GM21825 (cell line): ENCODE results near the gene GOLGB1.
"Not testable (repeated sequence)": the region's sequence is repeated elsewhere in the genome, so short reads cannot be mapped to it uniquely, and the experiment has no call there.

Experiments used
- ATAC-seq: cut with Tn5 transposase; IDR thresholded peaks from one replicate; pipeline ENCODE4 v1.9.1; 2021; ENCODE audit warnings: mild to moderate bottlenecking, moderate library complexity; ENCODE audit not compliant: unreplicated experiment

GOLGB1 gene

DNA sequence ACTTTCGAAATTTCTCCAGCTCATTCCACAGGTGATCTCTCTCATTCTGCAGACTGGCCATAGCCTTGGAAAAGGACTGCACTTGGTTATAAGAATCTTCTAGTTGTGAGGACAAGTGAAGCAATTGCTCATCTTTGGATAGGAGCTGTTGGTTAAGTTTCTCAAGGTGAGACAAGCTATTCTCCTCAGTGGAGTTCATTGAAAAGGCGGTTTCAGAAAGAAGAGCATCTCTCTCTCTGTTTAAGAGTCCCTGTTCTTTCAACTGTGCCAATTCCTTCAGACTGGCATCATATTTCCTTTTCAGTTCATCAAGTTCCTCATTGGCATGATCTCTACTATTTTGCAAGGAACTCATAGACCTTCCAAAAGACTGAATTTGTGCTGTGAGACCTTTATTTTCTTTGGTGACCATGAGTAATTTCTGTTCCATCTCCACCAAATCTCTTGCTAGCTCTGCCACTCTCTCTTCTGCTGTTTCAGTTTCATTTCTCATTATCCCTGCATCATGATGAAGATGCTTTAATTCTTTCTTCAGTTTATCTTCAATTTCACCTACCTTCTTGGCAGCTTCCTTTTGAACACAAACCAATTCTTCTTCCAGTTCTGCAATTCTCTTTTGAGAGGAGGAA, 58.6 kb downstream of the GOLGB1 start:
- peak; percentile 76 for ATAC-seq

DNA sequence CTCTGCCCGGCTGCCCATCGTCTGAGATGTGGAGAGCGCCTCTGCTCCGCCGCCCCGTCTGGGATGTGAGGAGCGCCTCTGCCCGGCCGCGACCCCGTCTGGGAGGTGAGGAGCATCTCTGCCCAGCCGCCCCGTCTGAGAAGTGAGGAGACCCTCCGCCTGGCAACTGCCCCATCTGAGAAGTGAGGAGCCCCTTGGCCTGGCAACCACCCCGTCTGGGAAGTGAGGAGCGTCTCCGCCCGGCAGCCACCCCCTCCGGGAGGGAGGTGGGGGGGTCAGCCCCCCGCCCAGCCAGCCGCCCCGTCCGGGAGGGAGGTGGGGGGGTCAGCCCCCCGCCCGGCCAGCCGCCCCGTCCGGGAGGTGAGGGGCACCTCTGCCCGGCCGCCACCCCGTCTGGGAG, 60.8 kb downstream of the GOLGB1 start:
- ATAC-seq, result not testable (repeated sequence)

DNA sequence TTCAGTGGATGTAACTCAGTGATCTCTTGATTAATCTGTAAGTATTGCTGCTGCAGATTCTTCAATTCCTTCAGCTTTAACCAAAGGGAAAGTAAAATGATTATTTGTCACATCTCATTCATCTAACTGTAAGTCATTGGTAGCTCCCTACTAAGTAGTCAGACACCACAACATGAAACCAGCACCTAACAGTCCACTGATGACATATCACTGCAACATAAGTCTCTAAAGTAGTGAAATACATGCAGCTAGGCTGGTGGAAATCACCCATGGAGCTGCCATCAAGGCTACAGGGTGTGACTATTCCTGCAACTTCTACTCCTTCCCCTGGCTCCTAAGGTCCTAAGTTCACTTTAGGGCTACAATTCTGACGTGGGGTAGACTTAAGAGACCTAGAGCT, 67.7 kb downstream of the GOLGB1 start:
- ATAC-seq, result no peak

DNA sequence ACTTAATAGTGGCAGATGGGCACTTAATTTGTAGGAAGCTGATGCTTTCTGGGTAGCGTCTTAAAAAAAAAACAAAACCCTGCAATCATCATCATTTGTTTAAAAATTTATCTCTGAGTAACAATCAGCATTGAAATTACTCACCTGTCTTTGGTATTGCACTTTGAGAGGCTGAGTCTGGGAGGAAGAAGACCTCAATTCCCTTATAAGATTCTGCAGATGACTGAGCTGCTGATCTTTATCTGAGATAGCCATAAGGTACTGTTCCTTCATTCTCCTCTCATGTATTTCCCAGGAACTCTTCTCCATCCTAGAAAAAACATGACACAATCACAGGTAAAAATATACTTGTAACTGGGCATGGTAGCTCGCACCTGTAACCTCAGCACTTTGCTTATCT, 72.4 kb downstream of the GOLGB1 start:
- no peak for ATAC-seq

DNA sequence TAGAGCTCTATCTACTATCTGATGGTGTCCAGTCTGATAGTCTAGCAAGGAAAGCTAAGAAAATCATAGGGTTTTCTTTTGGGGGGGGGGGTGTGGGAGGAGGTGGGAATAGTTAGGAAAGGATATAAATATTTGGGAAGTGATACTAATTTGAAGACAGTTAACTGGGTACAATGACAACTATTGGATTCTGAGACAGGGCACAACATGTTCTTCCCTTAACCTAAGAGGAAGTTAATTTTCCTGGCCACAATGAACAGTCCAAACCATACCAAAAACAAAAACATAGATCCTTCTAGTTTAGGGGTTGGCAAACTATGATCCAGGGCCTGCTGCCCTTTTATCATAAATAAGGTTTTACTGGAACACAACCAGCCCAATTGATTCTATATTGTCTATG, 78.9 kb downstream of the GOLGB1 start:
- ATAC-seq, result no peak

DNA sequence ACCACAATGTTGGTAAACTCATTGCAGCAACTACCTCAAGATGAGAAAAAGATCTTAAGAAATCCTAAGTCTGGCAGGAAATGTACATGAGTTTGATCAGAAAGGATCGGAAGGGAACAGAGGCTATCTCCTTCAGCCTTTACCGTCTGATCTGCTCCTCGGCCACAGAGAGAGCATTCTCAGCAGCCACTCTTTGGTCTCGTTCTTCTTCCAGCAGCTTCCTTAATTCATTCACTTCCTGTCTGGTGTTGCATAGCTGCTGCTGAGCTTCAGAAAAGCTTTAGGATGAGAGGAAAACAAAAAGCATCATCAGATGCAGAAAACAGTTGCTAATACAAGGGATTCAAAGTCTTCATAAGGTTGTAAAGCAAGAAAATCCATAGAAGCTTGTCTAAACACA, 82.2 kb downstream of the GOLGB1 start:
- ATAC-seq, result no peak

DNA sequence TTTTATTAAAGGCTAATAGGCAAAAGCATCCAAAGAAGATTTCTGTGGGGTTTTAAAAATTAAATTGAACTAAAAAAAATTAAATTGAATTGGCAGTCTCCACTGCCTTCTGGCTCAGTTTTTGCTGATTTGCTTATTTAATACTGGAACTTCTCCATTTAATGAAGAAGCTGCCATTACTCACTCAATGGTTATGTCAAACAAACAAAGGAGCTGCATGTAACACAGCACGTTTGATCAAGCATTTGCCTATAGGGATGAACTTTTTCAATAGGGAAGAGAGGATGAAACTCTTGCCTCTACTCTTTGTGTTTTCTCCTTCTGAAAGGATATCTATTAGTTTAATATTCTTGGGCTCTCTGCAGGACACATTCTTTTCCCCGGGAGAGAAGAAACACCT, 84.1 kb downstream of the GOLGB1 start:
- no peak for ATAC-seq

DNA sequence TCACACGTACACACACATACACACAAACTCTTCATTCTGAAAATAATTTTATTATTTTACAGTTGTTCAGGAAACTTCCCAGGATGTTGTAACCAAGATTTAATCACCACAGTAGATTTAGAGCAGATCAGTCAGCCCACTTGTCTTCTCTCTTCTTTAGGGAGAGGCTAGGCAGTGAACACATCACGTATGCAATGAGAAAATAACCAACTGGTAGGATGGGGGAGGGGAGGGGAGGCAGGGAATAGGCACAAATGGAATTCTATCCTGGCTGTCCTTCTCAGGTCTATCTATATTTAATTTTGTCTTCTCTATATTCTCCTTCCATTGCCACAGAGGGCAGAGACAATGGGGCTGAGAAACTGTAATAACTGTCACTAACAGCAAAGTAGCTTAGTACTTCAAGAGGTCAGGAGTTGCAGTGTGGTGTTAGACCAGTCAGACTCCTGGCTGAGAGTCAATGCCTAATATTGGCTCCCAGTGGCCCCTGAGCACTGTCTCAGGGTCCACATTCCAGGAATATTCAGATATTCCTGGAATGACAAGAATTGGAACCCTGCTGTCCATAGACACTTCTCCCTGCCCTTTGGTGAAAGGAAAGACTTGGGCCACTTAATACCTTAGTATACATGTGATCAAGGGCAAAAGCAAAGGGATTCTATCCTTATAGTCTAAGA, 86.2 kb downstream of the GOLGB1 start:
- ATAC-seq, result no peak

DNA sequence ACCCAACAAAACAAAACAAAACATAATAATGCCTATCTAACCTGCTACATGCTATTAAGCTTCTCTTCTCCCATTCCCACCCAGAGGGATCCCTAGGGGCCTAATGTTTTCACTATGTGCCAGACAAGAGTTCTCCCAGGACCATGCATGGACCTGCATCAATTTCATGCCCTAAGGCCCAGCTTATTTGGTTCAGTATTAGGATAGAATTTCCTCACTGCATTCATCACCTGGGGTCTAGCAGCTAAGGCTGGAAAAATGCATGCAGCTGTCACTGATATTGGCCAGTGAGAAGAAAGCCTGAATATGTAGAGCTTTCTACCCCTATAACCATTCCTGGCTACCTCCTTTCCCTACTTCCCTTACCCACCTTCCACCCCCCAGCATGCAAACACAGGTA, 86.8 kb downstream of the GOLGB1 start:
- no peak for ATAC-seq

DNA sequence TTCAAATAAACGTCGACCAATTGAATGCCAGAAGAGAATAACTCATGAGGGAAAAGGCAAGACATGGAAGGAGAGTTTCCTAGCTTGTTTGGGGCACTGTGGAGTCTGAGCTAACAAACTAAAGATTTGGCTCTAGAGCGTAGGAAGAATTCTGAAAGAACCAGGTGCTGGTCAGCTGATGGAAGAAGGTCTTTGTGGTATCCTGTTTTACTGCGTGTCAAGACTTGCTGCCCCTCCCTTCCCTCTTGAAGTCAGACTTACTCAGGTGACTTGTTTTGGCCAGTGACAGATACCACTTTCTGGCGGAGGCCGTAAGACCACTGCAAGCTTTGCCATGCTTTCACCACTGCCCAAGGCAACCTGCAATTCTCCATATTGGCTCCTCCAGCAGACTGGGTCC, 88.2 kb downstream of the GOLGB1 start:
- ATAC-seq, result no peak

DNA sequence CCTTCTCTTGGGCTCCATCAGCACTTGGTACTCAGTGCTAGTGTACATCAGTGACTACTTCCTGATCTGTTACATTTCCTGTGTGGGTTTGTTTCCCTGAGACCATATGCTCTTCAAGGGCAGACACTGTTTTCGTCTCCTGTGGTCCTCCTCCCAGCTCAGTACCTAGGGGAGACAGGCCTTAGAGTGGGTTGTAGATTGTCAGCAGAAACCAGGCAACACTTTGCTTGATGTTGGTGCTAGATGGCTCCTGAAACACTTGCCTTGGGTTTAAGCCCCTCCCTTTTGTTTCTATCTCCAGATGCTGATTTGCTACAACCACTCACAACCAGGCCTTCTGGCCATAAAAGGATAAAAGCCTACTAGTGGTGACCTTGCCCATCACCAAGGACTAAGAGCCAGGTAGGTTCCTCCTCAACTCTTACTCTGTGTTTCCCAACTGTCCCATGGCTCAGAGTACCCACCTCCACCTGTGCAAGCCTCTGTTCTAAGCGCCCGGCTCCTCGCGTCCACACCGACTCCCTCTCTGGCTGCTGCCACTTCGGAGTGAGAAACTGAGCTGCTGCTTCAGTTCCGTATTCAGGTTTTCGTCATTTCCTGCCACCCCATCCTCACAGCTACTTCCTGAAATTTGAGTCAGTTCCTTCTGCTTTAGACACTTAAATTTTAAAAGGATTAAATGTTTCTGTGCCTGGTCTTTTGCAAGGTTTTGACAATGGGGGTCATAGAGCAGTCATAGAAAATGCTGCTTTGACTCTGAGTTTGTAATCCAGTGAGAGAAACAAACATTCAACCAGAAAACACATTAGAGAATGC, 89.0 kb downstream of the GOLGB1 start, which contains the start of gene HCLS1:
Gene HCLS1, minus strand, starts transcription at position 548 of the 816 bp plus-strand sequence. CDS start 2,556 bp downstream, outside the sequence.
- ATAC-seq, result peak; percentile 76

DNA sequence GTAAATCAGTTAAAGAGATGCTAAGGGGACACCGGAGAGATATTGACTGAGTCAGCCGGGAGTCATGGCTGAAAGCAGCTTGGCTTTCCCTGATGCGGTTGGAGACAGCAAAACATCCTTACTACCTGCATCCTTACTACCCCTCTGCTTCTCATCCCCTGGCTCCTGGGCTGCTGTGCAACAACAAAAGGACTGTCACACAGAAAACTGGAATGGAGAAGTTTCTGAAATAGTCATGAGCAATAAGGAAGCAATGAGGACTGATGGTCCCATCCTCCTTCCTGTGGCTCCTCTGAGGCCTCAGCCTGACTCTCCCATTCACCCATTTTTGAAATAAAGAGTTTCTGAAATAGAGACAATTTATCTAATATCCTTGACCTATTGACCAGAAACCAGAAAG, 90.0 kb downstream of the GOLGB1 start:
- ATAC-seq, result no peak

DNA sequence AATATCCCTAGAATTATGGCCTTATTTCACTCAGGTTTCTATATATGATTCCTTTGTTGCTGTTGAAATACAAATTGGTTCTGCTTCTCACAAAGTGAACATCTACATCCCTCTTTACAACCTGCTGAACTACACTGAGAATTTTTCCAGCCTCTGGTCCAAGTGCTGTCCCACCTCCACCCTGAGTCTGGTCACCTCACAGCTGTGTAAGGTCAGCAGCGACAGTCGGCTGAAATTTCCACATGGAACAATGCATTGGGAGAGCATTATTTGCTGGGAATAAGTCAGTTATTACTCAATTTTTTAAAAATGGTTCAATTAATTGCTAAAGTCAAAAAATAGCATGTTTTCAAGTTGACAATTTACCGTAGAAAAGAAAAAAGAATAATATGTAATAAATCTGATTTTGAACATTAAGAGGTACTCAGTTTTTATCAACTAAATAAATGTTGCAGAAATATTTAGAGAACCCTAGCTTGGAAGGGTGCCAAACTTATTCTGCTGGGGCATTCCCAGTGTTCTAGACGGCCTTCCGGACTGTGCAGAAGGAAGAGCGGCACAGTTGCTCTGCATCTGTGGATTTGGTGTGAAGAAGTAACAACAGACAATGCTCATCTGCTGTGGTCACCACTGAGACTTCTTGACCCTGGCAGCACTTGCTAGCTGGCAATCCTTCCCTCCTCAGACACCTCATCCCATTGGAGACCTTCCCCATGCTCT, 90.7 kb downstream of the GOLGB1 start:
- no peak for ATAC-seq

DNA sequence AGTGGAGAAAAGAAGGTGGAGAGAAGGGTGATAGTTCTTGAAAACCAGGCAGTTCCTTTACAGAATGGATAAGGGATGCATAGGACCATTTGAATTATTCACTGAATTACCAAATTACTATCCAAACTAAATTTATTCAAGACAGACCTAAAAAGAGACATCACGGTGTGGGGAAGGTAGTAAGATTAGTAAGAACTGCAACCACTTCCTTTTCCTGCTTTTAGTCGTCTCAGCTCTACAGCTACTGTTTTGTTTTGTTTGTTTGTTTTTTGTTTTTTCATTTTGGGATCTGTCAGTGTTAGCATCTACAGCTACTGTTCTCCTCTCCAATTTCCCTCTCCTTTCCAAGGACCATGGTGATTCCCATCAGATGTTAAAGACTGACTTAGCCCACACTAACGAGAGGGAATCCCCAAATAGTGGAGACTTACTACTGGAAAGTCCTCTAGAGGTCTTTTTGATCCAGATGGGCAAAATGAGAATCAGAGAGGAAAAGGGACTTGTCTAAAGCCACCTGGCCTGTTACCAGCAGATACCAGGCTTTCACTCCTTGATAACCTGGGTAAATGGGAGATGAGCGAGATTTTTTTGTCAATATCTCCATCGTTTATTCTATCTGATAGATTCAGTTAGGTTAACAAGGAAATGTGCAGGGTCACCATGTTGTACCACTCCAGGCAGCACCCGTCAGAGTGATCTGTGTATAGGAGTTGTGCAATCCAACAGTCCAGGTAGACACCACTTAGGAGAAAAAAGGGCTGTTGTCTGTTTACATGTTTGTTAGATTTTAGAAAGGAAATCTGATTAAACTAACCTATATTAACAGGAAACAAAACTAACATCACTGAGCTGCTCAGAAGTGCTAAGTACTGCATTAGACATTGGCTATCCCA, 94.8 kb downstream of the GOLGB1 start:
- no peak for ATAC-seq

DNA sequence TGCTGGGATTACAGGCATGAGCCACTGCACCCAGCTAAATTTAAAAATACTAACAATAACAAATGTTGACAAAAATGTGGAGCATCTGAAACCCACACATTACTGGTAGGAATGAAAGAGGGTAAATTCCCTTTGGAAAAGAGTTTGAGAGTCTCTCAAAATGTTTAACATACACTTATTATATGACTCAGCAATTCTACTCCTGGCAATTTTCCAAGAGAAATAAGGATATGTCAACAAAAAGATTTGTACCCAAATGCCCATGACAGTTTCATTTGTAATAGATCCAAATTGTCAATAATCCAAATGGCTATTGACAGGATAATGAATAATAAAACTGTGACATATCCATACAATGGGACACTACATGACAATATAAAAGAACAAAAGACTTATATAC, 97.9 kb downstream of the GOLGB1 start:
- ATAC-seq, result no peak

DNA sequence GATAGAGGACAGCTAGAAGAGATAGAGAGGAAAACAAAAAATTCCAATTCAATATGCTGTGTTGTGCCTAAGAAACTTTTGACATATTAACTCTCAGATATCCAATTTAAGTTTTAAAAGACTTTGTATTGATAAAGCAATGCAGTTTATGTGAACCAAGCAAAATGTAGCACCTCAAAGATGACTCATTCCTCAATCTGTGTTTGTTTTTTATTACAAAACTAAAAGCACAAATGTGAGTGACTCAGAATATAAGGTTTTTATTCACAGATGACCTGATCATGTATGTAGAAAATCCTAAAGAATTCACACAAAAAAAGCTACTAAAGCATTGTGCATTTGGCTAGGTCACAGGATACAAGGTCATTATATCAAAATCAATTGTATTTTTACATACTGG, 99.9 kb downstream of the GOLGB1 start:
- no peak for ATAC-seq

DNA sequence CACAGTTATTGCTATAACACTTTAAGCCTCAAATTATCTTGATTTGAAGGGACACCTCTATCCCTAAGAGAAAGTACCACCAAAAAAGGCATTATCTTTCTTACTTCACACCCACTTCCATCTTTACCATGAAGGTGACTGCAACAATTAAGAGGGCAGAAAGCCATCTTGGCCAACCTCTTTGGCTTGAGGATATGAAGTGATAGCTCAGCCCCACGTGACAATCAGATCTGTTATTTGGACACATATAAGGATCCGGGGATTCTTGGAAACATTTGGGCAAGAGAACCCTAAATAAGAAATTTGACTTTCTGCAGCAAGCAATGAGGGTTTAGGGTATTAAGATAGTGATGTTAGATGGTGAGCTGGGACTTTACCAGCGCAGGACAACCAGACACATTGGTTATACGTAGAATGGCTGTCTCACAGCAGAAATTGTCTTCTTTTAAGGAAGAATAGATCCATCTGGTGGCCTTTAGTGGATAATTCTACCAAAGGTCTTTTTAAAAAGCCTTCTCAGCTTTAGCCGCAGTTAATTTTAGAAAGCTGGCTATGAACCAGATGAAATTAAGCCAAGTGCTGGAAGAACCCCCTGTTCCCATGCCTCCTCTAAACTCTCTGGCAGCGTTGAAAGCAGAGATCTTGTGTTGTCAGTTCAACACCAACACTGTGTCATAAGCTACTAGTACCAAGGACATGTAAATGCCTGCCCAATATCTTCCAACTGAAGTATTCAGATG, 101.2 kb downstream of the GOLGB1 start:
- no peak for ATAC-seq

DNA sequence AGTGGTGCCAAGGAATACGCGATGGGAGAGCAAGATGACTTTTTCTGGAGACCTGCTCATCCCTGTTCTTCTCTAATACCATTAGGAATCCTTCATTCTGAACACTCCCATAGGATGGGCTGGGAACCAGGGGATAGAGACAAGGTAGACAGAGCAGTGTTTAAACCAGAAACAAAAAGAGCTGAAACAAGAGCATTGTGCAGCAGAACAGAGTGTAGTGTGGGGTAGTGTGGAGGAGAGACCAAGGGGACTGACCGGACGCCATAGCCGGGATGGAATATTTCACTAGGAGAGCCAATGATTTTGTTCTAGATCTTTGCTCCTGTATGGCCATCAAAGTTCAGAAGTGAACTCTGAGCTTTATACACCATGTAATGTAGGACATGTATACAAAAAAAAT, 104.5 kb downstream of the GOLGB1 start:
- ATAC-seq, result no peak

DNA sequence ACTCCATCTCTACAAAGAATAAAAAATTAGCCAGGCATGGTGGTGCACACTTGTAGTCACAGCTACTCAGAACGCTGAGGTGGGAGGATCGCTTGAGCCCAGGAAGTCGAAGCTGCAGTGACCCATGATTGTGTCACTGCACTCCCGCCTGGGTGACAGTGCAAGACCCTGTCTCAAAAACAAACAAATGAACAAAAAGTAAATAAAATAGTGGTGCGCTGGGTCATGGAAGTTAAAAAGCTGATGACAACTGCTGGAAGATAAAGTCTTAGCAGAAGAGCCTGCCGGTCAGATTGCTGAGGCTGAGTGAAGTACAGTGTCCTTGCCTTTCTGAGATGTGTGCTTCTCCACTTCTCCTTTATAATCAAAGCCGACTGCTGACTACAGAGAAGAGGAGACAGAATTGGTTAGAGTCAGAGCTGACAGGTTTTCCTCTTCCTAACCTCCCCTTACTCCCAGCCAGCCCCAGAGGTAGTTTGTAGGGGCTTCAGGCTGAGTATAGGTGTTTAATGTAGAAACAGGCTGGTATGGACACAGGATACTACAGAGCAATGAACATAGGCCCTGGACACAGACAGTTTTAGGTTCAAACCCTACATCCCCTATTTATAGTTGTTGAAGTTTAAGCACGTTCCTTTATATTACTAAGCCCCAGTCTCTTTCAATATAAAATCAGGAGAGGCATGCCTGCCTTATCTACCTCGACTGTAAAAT, 106.8 kb downstream of the GOLGB1 start:
- ATAC-seq, result no peak
